ENCODE results near the gene CCL25.

The CCL25 gene

DNA sequence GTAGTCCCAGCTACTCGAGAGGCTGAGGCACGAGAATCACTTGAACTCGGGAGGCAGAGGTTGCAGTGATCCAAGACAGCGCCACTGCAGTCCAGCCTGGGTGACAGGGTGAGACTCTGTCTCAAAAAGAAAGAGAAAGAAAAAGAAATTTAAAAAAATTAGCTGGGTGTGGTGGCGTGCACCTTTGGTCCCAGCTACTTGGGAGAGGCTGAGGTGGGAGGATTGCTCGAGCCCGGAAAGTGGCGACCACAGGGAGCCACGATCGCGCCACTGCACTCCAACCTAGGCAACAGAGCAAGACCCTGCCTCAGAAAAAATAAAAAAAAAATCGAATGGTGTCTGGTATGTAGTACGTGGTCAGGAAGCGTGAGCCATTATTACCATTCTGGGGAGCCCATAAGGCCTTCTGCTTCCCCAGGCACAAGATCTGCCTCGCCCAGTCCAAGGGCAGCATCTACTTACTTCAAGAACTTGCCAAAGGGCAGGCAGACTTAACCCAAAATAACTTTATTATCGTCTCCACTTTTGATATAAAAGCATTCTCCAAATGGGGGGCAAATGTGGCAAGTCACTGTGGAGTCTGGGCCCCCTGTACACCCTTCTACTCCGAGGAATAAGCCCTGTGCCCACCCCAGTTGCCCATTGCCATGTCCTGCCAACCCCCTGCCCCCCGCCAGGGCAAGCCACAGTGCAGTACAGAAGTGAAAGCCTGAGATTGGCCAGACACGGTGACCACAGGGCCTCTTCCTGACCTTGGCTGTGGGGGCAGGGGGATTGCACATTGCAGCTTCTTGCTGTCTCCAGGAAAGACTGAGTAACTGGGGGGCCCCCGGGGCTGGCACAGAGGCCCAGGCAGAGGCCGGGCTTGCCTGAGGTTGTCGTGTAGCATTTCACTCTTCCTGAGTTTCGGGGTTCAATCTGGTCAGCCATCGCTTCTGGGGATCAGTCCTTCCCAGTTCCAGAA lies 12.6 kb downstream of the CCL25 start:
- TF ChIP-seq, protein P1, sequence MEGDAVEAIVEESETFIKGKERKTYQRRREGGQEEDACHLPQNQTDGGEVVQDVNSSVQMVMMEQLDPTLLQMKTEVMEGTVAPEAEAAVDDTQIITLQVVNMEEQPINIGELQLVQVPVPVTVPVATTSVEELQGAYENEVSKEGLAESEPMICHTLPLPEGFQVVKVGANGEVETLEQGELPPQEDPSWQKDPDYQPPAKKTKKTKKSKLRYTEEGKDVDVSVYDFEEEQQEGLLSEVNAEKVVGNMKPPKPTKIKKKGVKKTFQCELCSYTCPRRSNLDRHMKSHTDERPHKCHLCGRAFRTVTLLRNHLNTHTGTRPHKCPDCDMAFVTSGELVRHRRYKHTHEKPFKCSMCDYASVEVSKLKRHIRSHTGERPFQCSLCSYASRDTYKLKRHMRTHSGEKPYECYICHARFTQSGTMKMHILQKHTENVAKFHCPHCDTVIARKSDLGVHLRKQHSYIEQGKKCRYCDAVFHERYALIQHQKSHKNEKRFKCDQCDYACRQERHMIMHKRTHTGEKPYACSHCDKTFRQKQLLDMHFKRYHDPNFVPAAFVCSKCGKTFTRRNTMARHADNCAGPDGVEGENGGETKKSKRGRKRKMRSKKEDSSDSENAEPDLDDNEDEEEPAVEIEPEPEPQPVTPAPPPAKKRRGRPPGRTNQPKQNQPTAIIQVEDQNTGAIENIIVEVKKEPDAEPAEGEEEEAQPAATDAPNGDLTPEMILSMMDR (IDR thresholded peaks at IDR 0.05; ENCODE audit: borderline replicate concordance, insufficient read depth, low read depth, low read length): no peak
- no peak overlapping the region for H3K4me3 ChIP-seq (ENCODE audit: low read depth, low read length)

DNA sequence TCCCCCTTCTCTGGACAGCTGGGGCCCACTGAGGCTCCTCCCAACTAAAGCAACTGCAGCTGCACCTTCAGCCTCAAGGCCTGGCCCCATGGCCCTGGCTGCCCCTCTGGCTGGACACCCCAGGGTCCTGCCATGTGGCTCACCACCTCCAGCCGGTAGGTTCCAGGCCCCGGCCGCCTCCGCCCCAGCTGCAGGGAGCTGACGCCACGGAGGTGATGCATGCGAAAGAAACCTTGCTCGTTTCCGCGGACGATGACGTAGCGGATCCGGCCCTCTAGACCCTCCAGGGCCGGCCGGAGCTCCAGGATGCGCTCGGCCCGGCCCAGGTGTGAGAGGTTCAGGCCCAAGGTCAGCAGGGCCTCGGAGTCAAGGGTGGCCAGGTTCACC lies 13.3 kb downstream of the CCL25 start:
- no peak overlapping the region for H3K4me3 ChIP-seq (ENCODE audit: low read depth, low read length)
- TF ChIP-seq, protein P1 (IDR thresholded peaks at IDR 0.05; ENCODE audit: borderline replicate concordance, insufficient read depth, low read depth, low read length): no peak

DNA sequence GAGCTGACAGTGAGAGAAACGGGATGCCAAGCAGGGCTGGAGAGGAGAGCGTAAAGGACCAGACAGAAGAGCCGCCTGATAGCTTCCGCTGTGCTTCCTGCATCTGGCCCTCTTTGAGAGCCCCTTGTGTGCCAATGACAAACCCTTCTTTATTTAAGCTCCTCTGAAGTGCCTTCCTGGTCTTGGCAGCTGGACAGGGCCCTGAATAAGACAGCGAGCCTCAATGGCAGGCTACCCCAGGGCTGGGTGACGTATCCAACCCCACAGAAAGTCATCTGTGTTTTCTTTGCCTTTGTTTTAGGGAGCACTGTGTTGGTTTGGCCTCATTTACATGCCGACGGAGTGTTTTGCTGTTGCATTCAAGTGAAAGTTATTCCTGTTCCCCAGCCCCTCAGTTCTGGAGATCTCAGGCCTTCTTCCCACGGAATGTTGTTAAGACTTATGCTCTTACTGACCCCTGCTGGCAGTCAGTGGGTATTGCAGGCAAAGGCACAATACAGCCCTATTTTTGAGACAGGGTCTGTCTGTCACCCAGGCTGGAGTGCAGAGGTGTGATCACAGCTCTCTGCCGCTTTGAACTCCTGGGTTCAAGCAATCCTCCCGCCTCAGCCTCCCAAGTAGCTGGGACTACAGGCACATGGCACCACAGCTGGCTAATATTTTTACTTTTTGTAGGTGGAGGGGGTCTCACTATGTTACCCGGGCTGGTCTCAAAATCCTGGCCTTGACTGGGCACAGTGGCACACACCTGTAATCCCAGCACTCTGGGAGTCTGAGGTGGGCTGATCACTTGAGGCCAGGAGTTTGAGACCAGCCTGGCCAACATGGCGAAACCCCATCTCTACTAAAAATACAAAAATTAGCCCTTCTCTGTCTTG lies 16.8 kb downstream of the CCL25 start:
- TF ChIP-seq, protein P1 (IDR thresholded peaks at IDR 0.05; ENCODE audit: borderline replicate concordance, insufficient read depth, low read depth, low read length): peak; percentile 81
- H3K4me3 ChIP-seq (ENCODE audit: low read depth, low read length): no peak overlapping the region

DNA sequence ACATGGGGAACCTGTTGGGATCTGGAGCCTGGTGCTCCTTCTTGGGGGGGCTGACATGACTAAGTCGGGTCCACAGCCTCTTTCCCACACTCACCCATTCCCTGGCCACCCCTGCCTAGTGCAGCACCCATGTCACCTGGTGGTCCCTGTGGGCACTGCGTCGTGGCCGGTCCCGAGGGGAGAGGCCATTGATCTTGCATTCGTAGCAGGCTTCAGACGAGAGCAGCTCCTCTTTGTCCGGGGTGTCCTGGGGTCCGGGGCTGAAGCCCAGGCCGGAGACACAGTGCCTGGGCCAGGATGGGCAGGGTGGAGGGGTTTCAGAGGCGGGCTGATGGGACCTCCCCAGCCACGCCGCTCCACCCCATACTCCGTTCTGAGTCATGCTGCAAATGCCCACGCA lies 19.4 kb downstream of the CCL25 start:
- TF ChIP-seq, protein P1 (IDR thresholded peaks at IDR 0.05; ENCODE audit: borderline replicate concordance, insufficient read depth, low read depth, low read length): no peak
- no peak overlapping the region for H3K4me3 ChIP-seq (ENCODE audit: low read depth, low read length)

DNA sequence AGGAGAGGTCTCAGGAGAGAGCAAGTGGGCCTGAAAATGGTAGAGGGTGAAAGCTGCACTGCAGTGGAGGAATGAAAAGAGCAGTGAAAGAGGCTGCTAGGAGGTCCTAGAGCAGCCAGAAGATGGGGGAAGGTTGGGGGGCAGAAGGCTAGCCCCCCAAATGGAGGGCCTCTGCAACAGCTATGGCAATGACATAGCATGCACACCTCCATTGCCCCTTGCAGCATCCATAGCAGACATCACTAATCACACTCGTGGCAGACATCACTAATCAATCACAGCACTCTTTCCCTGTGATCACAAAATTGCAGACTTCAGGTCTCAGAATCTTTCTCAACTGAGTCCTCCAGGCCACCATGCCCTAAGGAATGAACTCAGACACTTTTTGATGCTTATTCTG lies 21.9 kb downstream of the CCL25 start:
- no peak overlapping the region for H3K4me3 ChIP-seq (ENCODE audit: low read depth, low read length)
- TF ChIP-seq, protein P1 (IDR thresholded peaks at IDR 0.05; ENCODE audit: borderline replicate concordance, insufficient read depth, low read depth, low read length): no peak

DNA sequence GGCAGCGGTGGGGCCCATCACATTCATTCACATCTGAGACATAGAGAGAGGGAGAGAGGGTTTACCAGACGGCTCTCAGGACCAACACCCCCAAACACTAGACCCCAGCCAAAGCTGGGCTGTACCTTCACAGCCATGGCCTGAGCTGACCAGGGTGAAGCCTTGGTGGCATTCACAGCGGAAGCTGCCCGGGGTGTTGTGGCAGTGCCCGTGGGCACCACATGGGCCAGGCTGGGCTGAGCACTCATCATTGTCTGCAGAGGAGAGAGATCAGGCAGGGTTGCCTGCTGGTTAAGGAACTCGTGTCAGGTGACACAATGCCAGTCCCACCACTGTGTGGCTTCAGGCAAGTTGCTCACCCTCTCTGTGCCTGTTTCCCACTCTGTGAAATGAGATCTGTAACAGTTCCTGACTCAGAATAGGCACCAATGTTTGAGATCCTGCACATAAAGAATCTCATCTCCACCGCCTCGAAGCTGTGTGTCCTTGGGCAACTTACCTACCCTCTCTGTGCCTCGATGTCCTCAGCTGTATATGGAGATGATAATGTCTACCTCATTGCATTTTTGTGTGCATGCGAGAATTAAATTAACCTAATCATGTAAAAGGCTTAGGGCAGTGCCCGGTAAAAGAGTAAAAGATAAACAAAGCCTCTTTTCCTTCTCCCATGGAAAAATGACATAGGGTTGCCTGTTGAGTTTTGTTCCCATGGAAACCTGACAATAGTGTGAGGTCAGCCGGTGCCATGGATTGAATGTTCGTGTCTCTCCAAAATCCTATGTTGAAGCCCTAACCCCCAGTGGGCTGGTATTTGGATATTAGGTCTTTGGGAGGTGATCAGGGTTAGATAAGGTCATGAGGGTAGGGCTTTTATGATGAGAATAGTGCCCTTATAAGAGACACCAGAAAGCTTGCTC lies 22.9 kb downstream of the CCL25 start:
- TF ChIP-seq, protein P1 (IDR thresholded peaks at IDR 0.05; ENCODE audit: borderline replicate concordance, insufficient read depth, low read depth, low read length): no peak
- H3K4me3 ChIP-seq (ENCODE audit: low read depth, low read length): no peak overlapping the region

Data from GM12875 (cell line).